Smooth muscle cell (in vitro differentiated cells): Measurements from ENCODE around the gene MSGN1. TPM values are rescaled to one million over a fixed set of nuclear protein-coding genes. Genes with fewer than 3 reads are reported as not detected.

Experiments used
- DNase-seq: peaks from one replicate; lab custom pipeline; 2025; ENCODE audit not compliant: unreplicated experiment; lab: John Stamatoyannopoulos, UW
- H2AFZ ChIP-seq: fragments of 200-600 bp; sonication (generic); 2 replicates; pipeline ENCODE4 v1.6.0; 2016; ENCODE audit warnings: antibody characterized with exemption, low read depth, mild to moderate bottlenecking
- H3F3A ChIP-seq: fragments of 200-600 bp; sonication (generic); 2 replicates; pipeline ENCODE4 v1.6.0; 2017; ENCODE audit warnings: antibody characterized with exemption, low read depth
- H3K27ac ChIP-seq: fragments of 200-600 bp; sonication (generic); 2 replicates; pipeline ENCODE4 v1.5.1; 2016; ENCODE audit warnings: low read depth, mild to moderate bottlenecking
- H3K27me3 ChIP-seq: fragments of 200-600 bp; sonication (generic); 2 replicates; pipeline ENCODE4 v1.6.1; 2016; ENCODE audit warnings: low read depth, mild to moderate bottlenecking
- H3K36me3 ChIP-seq: fragments of 200-600 bp; sonication (generic); 2 replicates; pipeline ENCODE4 v1.5.1; 2016; ENCODE audit warnings: low read depth
- H3K4me1 ChIP-seq: fragments of 200-600 bp; sonication (generic); 2 replicates; pipeline ENCODE4 v1.5.1; 2016; ENCODE audit warnings: low read depth
- H3K4me2 ChIP-seq: fragments of 200-600 bp; sonication (generic); 2 replicates; pipeline ENCODE4 v1.6.0; 2016; ENCODE audit warnings: mild to moderate bottlenecking
- H3K4me3 ChIP-seq: fragments of 200-600 bp; sonication (generic); 2 replicates; pipeline ENCODE4 v1.5.1; 2016; ENCODE audit warnings: mild to moderate bottlenecking
- H3K79me2 ChIP-seq: fragments of 200-600 bp; sonication (generic); 2 replicates; pipeline ENCODE4 v1.6.0; 2016; ENCODE audit warnings: low read depth, mild to moderate bottlenecking
- H3K9ac ChIP-seq: fragments of 200-600 bp; sonication (generic); 2 replicates; pipeline ENCODE4 v1.6.0; 2016; ENCODE audit warnings: low read depth
- H3K9me3 ChIP-seq: fragments of 200-600 bp; sonication (generic); replicated peaks from 2 replicates; pipeline ENCODE4 v1.5.1; 2016; ENCODE audit warnings: low read depth
- H4K20me1 ChIP-seq: fragments of 200-600 bp; sonication (generic); 2 replicates; pipeline ENCODE4 v1.6.0; 2016; ENCODE audit warnings: low read depth
- CTCF ChIP-seq: fragments of 200-600 bp; sonication (generic); IDR thresholded peaks from 2 replicates; pipeline ENCODE4 v1.5.1; 2017; ENCODE audit warnings: borderline replicate concordance, mild to moderate bottlenecking, antibody characterized with exemption; ENCODE audit not compliant: insufficient read depth, poor library complexity, severe bottlenecking
- WGBS: methylation state at CpG from one replicate; pipeline ENCODE4 v1.1.7; 2016; ENCODE audit warnings: low lambda C conversion rate; 5-methylcytosine and 5-hydroxymethylcytosine counted together
- polyA plus RNA-seq: library from polyadenylated mRNA; unstranded; fragments of >200 nt; fragmentation: Nextera tagmentation; extraction: Ambion mirVana; gene quantifications from 2 replicates; pipeline ENCODE4 v1.2.1, GENCODE V29; 2016
- total RNA-seq: library from RNA; depleted of rRNA; stranded (reverse); fragments of >200 nt; gene quantifications from 2 replicates; pipeline ENCODE4 v1.2.3, GENCODE V29; 2014

MSGN1 gene
- total and polyA plus RNA-seq, 2 experiments from 2014 or later = 0.56 TPM; not detected in 1

- Histone ChIP-seq H3K36me3 (no peaks in the 10 kb centered on the region), H3K4me3 (no peak overlapping the region), H3K79me2 (no peaks in the 10 kb centered on the region), H3K27me3 (peaks cover 13% of the 10 kb centered on the region), H4K20me1 (no peaks in the 10 kb centered on the region), H3K9me3 (no peaks in the 10 kb centered on the region), H3F3A (no peaks in the 10 kb centered on the region), H3K27ac (no peak overlapping the region), H3K4me1 (peaks cover 9% of the 10 kb centered on the region), H2AFZ (no peak overlapping the region), H3K9ac (no peak overlapping the region), H3K4me2 (no peak overlapping the region)
- WGBS = 71% methylated on average over 4 of the region's 4 CpGs
- TF ChIP-seq CTCF = no peak
- DNase-seq = no peak
Measured at GRCh38 chr2:17853799-17854198, 37.5 kb downstream of the MSGN1 start.

- Histone ChIP-seq H4K20me1 (no peaks in the 10 kb centered on the region), H3K27ac (no peak overlapping the region), H3K4me1 (no peaks in the 10 kb centered on the region), H3K79me2 (no peaks in the 10 kb centered on the region), H3K27me3 (peaks cover 19% of the 10 kb centered on the region), H3K4me2 (peak overlapping the region; percentile 35), H3K36me3 (no peaks in the 10 kb centered on the region), H2AFZ (no peak overlapping the region), H3F3A (no peaks in the 10 kb centered on the region), H3K9me3 (no peaks in the 10 kb centered on the region), H3K4me3 (no peak overlapping the region), H3K9ac (no peak overlapping the region)
- 28% methylated on average over 3 of the region's 3 CpGs for WGBS
- DNase-seq = no peak
- no peak for TF ChIP-seq CTCF
Measured at GRCh38 chr2:17857021-17857420, 40.8 kb downstream of the MSGN1 start.

GRCh38 chr2:17858064-17858463, 41.8 kb downstream of the MSGN1 start:
- Histone ChIP-seq H3K79me2 (no peaks in the 10 kb centered on the region), H4K20me1 (no peaks in the 10 kb centered on the region), H3F3A (no peaks in the 10 kb centered on the region), H2AFZ (no peak overlapping the region), H3K27ac (no peak overlapping the region), H3K27me3 (peaks cover 19% of the 10 kb centered on the region), H3K4me2 (no peak overlapping the region), H3K36me3 (no peaks in the 10 kb centered on the region), H3K4me1 (no peaks in the 10 kb centered on the region), H3K9ac (no peak overlapping the region), H3K9me3 (no peaks in the 10 kb centered on the region), H3K4me3 (no peak overlapping the region)
- TF ChIP-seq CTCF = no peak
- DNase-seq = no peak
- whole genome bisulfite sequencing = 68% methylated on average over 1 of the region's 1 CpG

GRCh38 chr2:17863539-17863938, 47.3 kb downstream of the MSGN1 start:
- Histone ChIP-seq H3K79me2 (no peaks in the 10 kb centered on the region), H3K36me3 (no peaks in the 10 kb centered on the region), H3K4me2 (peak overlapping the region; percentile 48), H3K9ac (no peak overlapping the region), H2AFZ (peak overlapping the region; percentile 54), H3K27ac (peak overlapping the region; percentile 28), H3K9me3 (no peaks in the 10 kb centered on the region), H3K4me1 (no peaks in the 10 kb centered on the region), H3K4me3 (no peak overlapping the region), H4K20me1 (no peaks in the 10 kb centered on the region), H3K27me3 (peaks cover 6% of the 10 kb centered on the region), H3F3A (no peaks in the 10 kb centered on the region)
- no peak for DNase-seq
- WGBS = 40% methylated on average over 4 of the region's 4 CpGs
- no peak for TF ChIP-seq CTCF
